Stomach (tissue), 4 donors: ENCODE measurements around the gene A4GALT.

Experiments
- EP300 ChIP-seq: sonication (generic); formaldehyde crosslinking; IDR thresholded peaks from one replicate; pipeline ENCODE4 v1.6.1; 2017; ENCODE audit warnings: antibody characterized with exemption
- POLR2A ChIP-seq, 4 donors: fragments of 450-650 bp; IDR thresholded peaks; one replicate each; pipeline ENCODE4 v1.6.1; 2016; ENCODE audit warnings: antibody characterized with exemption in 4 of 4, control low read depth in 2 of 4, mild to moderate bottlenecking in 1 of 4, moderate library complexity in 1 of 4

DNA sequence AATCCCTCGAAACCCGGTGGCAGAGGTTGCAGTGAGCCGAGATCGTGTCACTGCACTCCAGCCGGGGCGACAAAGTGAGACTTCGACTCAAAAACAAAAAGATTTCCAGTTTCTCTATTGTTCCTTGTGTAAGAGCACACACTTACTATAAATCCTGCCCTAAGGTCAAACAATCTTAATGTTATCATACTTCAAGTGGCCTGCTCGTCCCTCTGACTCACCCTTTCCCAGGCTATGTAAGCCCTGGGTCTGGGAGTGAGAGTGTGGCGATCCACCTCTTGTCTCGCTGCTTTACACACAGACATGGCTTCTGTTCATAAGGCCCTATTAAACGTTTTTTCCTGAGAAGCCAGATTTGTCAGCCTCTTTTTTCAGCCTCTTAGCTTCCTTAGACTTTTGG is 24.4 kb upstream of the A4GALT start:
- TF ChIP-seq EP300 = no peak
- no peak for TF ChIP-seq POLR2A (IDR thresholded peaks at IDR 0.05)
